GM08714 (cell line): ENCODE measurements around the gene TNS3.

Experiments
- H3K4me3 ChIP-seq: fragments of 200-500 bp; sonication (Bioruptor generic); 2 replicates; pipeline ENCODE4 v1.5.1; 2014; ENCODE audit warnings: mild to moderate bottlenecking, low read length, inconsistent platforms
- ZNF274 ChIP-seq: IDR thresholded peaks from 2 replicates; pipeline ENCODE4 v1.6.1; 2012; ENCODE audit warnings: mild to moderate bottlenecking, low read depth, low read length

TNS3 gene

GRCh38 chr7:47405286-47405904 is 176.5 kb downstream of the TNS3 start:
- no peak for TF ChIP-seq ZNF274
- no peak overlapping the region for H3K4me3 ChIP-seq

GRCh38 chr7:47404010-47404409 is 177.9 kb downstream of the TNS3 start:
- no peak for TF ChIP-seq ZNF274
- no peak overlapping the region for H3K4me3 ChIP-seq

DNA sequence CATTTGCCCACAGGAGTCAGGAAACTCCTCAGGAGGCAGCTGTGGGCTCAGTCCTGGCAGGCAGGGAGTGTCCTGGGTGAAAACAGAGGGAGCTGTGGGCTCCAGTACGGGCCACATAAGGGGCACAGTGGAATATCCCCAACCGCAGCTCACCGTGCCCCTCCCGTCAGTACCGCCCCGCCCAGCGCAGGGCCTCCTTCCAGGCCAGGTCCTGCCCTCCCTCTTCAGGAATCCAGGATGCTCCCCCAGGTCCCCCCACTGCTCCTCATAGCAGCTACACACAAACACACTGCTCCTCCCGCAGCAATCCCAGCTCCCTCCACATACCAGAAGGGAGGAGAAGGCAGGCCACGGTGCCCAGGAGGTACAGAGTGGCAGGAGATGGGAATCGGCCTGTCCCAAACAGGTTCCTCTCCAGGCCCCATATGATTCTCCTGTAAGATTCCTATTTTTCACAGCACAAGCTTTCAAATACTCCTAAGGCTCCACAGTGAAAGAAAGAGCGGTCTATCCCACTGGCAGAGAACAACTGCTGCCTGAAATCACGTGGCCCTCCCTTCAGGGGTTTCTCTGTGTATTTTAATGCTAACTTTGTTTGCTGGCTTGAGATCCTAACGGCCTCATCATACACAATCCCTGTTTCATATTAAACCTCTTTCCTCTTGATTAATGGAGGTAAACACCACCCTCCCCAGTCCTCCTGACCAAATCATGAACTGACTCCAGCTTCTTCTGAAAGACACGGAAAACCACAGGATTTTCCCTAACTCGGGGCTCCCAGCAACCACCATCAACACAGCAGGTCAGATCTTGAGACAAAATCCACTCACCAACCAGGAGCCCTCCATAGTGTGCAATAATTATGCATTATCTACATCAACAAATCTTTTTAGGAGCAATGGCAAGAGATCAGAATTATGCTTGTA is 178.7 kb downstream of the TNS3 start:
- H3K4me3 ChIP-seq: no peak overlapping the region
- TF ChIP-seq ZNF274: no peak

DNA sequence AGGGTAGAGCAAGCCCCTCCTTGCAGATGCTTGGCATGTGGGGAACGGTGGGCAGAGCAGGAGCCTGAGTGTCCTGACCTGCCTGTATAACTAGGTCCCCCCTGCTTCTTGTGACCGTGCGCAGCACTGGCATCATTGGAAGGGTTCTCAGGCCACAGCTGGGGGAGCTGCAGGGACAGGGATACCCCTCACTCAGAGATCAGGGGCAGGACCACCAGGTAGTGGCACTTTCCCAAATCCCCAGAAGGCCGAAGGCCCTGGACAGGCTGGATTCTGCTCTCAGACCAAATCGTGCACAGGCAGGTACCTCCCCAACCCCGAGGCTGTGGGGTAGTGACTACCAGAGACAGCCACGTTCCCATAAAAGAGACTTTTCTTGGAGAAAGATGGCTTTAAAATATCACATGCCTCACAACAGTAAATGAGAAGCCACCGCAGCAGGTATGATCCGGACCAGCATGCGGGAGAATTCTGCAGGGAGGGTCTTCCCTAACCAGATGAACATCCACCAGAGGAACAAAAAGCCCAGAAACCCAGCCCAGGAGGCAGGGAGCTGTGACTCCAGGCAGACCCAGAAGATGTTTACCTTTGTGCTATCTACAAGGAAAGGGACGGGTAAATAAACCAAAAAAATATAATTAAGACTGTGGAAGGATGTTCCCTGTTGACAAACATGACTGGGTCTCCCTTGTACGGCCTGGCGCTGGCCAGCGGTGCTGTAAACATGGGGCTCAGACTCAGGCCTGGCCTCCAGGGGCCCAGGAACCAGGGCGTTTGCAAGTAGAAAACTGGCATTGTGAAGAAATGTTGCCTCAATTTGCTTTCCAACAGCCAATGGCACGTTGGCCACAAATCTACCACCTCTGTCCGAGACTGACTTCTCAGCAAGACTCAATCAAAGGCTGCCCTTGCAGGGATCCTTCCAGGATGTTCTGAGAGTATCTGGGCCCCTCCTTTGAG is 180.0 kb downstream of the TNS3 start:
- no peak for TF ChIP-seq ZNF274
- H3K4me3 ChIP-seq: no peak overlapping the region

GRCh38 chr7:47400741-47401206 is 181.1 kb downstream of the TNS3 start:
- TF ChIP-seq ZNF274: no peak
- no peak overlapping the region for H3K4me3 ChIP-seq

- no peak overlapping the region for H3K4me3 ChIP-seq
- no peak for TF ChIP-seq ZNF274
Measured at GRCh38 chr7:47400001-47400400, 181.9 kb downstream of the TNS3 start.

GRCh38 chr7:47394751-47395252 is 187.1 kb downstream of the TNS3 start:
- H3K4me3 ChIP-seq: no peak overlapping the region
- no peak for TF ChIP-seq ZNF274

DNA sequence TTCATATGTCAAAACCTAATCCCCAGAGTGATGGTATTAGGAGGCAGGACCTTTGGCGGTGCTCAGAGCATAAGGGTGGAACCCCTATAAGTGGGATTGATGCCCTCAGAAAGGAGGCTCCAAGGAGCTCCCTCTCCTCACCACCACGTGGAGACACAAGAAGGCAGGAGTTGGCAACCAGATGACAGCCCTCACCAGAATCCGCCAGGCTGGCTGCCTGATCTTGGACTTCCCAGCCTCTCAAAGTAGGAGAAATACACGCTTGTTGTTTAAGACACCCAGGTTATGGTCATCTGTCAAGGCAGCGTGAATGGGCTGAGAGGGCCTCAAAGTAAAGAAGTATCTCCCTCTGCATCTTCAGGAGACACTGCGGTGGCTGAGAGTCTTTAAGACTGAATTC is 187.7 kb downstream of the TNS3 start:
- TF ChIP-seq ZNF274: no peak
- H3K4me3 ChIP-seq: no peak overlapping the region

DNA sequence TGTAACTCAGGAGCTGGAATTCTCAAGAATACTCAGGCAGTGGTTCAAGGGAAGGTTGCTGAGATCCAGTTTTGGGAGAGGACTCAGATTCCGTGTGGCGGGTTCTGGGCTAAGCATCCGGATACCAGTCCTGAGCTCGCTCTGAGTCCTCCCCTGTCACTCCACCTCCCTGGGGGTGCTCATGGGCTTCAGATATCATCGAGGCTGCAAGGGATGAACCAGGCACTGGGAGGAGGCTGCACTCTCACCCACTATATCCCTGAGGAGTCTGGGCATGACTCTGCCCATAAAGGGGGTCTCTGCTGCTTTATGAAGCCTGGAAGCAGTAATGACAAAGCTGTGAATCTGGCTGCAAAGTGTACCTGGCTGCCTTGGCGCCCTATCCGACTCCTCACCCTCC is 188.5 kb downstream of the TNS3 start:
- no peak overlapping the region for H3K4me3 ChIP-seq
- no peak for TF ChIP-seq ZNF274

- H3K4me3 ChIP-seq: no peak overlapping the region
- TF ChIP-seq ZNF274: no peak
Measured at GRCh38 chr7:47392241-47392759, 189.6 kb downstream of the TNS3 start.

- H3K4me3 ChIP-seq: no peak overlapping the region
- no peak for TF ChIP-seq ZNF274
Measured at GRCh38 chr7:47391726-47392125, 190.2 kb downstream of the TNS3 start.

DNA sequence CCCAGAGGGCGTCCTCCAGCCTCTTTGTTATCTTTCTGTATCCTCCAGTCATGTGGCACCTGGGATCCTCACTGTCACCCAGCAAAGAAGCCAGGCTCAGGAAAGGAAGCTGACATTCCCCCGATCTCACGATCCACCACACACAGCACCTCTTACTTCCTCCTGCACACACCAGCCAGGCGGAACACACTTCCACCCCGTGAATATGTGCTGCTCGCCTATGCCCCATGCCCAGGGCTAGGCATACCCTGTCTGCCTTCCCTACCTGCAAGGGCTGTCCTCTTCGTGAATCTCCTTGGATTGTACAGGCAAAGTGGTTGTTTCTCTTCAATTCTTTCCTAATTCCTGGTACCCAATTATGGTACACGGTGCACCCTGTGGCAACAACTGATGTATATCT is 191.0 kb downstream of the TNS3 start:
- no peak overlapping the region for H3K4me3 ChIP-seq
- no peak for TF ChIP-seq ZNF274

- H3K4me3 ChIP-seq: no peak overlapping the region
- TF ChIP-seq ZNF274: no peak
Measured at GRCh38 chr7:47389923-47390630, 191.8 kb downstream of the TNS3 start.
